Prostate gland (tissue), 2 donors: ENCODE measurements around the gene SIGLEC5. TPM values are rescaled to one million over a fixed set of nuclear protein-coding genes. Genes with fewer than 3 reads are reported as not detected.

Experiments used
- DNase-seq: peaks from one replicate; pipeline ENCODE4 v3.0.0-alpha.2; 2019; ENCODE audit warnings: low spot score
- H3K27ac ChIP-seq, 2 donors: fragments of 200-600 bp; sonication (generic); 2 replicates each; pipeline ENCODE4 v1.5.1; 2017 to 2019
- H3K27me3 ChIP-seq: fragments of 200-600 bp; sonication (generic); replicated peaks from 2 replicates; pipeline ENCODE4 v1.5.1; 2019; ENCODE audit not compliant: insufficient read depth
- H3K36me3 ChIP-seq, 2 donors: fragments of 200-600 bp; sonication (generic); 1 replicate in 1 of 2; 2 replicates in 1 of 2; pipeline versions ENCODE4 v1.5.1 to v1.8.1; 2017 to 2019
- H3K4me1 ChIP-seq: fragments of 200-600 bp; sonication (generic); replicated peaks from 2 replicates; pipeline ENCODE4 v1.5.1; 2019
- H3K4me3 ChIP-seq, 2 donors: fragments of 200-600 bp; sonication (generic); 2 replicates each; pipeline ENCODE4 v1.5.1; 2017 to 2019
- H3K9me3 ChIP-seq: fragments of 200-600 bp; sonication (generic); 2 replicates; pipeline ENCODE4 v1.5.1; 2017
- CTCF ChIP-seq, 4 experiments: fragments of 200-600 bp in 2 of 4; fragments of 450-650 bp in 2 of 4; sonication (generic) in 2 of 4; IDR thresholded peaks; 1 replicate in 3 of 4; 2 replicates in 1 of 4; pipeline ENCODE4 v1.5.1; 2016 to 2019; ENCODE audit warnings: antibody characterized with exemption in 4 of 4, mild to moderate bottlenecking in 2 of 4, moderate library complexity in 2 of 4
- POLR2A ChIP-seq: fragments of 450-650 bp; IDR thresholded peaks from one replicate; pipeline ENCODE4 v1.6.1; 2016; ENCODE audit warnings: antibody characterized with exemption, mild to moderate bottlenecking
- POLR2AphosphoS5 ChIP-seq: sonication (generic); formaldehyde crosslinking; IDR thresholded peaks from one replicate; pipeline ENCODE4 v1.6.1; 2017; ENCODE audit warnings: antibody characterized with exemption
- WGBS: methylation state at CpG from one replicate; pipeline ENCODE4 v1.1.5; 2018; 5-methylcytosine and 5-hydroxymethylcytosine counted together
- intact Hi-C: fragments of 100-400 bp; cut with DNase I; formaldehyde crosslinking; loops from one replicate; pipeline ENCODE4 v1.14.2; 2022
- total RNA-seq, 2 donors: library from RNA; depleted of rRNA; stranded (reverse); fragments of >200 nt; gene quantifications; one replicate each; pipeline ENCODE4 v1.1.0, GENCODE V29; 2016

Gene SIGLEC5
- total RNA-seq, 2 donors from 2014 or later = not detected

- Histone ChIP-seq H3K4me3 (no peak overlapping the region), H3K9me3 (no peaks in the 10 kb centered on the region), H3K27me3 (no peaks in the 10 kb centered on the region), H3K36me3 (peaks cover 0 to 6% of the 10 kb centered on the region in 2 donors), H3K27ac (no peak overlapping the region), H3K4me1 (no peaks in the 10 kb centered on the region)
- DNase-seq = no peak
- no peak for TF ChIP-seq CTCF (IDR thresholded peaks at IDR 0.05)
- no peak for TF ChIP-seq POLR2AphosphoS5
- TF ChIP-seq POLR2A = no peak
- WGBS = 94% methylated on average over 6 of the region's 6 CpGs
- intact Hi-C loops = no loop called here
Measured at GRCh38 chr19:51576850-51577249, 53.4 kb downstream of the SIGLEC5 start.

- TF ChIP-seq POLR2AphosphoS5 (no peak), POLR2A (no peak), CTCF (IDR thresholded peaks at IDR 0.05) (no peak)
- no peak for DNase-seq
- Histone ChIP-seq H3K4me1 (no peaks in the 10 kb centered on the region), H3K27me3 (no peaks in the 10 kb centered on the region), H3K9me3 (no peaks in the 10 kb centered on the region), H3K27ac (no peak overlapping the region), H3K36me3 (no peaks in the 10 kb centered on the region), H3K4me3 (no peak overlapping the region)
- 95% methylated on average over 3 of the region's 3 CpGs for WGBS
- intact Hi-C loops = loop anchor here (5.0 kb wide), 1 partner anchor 236 kb away; no protein-coding TSS in a partner anchor
Measured at GRCh38 chr19:51573331-51573730, 56.9 kb downstream of the SIGLEC5 start.

- TF ChIP-seq POLR2AphosphoS5 = no peak
- TF ChIP-seq CTCF (IDR thresholded peaks at IDR 0.05) = no peak
- TF ChIP-seq POLR2A = no peak
Measured at GRCh38 chr19:51572908-51573307, 57.3 kb downstream of the SIGLEC5 start.

GRCh38 chr19:51572410-51572809, 57.8 kb downstream of the SIGLEC5 start:
- DNase-seq = no peak
- H3K9me3 ChIP-seq = no peaks in the 10 kb centered on the region
- no peaks in the 10 kb centered on the region for H3K36me3 ChIP-seq
- no peak overlapping the region for H3K4me3 ChIP-seq
- no peak overlapping the region for H3K27ac ChIP-seq
- TF ChIP-seq CTCF (IDR thresholded peaks at IDR 0.05) (no peak), POLR2AphosphoS5 (no peak), POLR2A (no peak)
- H3K4me1 ChIP-seq = no peaks in the 10 kb centered on the region
- H3K27me3 ChIP-seq = no peaks in the 10 kb centered on the region
- 73% methylated on average over 3 of the region's 3 CpGs for WGBS
- intact Hi-C loops = loop anchor here (5.0 kb wide), 1 partner anchor 235 kb away; no protein-coding TSS in a partner anchor

More at GRCh38 chr19:51572908-51573307, 57.3 kb downstream of the SIGLEC5 start:
- no peak overlapping the region for H3K27ac ChIP-seq
- intact Hi-C loops = loop anchor here (5.0 kb wide), 1 partner anchor 236 kb away; no protein-coding TSS in a partner anchor
- H3K27me3 ChIP-seq = no peaks in the 10 kb centered on the region
- no peaks in the 10 kb centered on the region for H3K36me3 ChIP-seq
- no peaks in the 10 kb centered on the region for H3K4me1 ChIP-seq
- DNase-seq = no peak
- no peak overlapping the region for H3K4me3 ChIP-seq
- 69% methylated on average over 4 of the region's 4 CpGs for WGBS
- no peaks in the 10 kb centered on the region for H3K9me3 ChIP-seq

GRCh38 chr19:51571599-51571998, 58.6 kb downstream of the SIGLEC5 start:
- no peaks in the 10 kb centered on the region for H3K27me3 ChIP-seq
- peak overlapping the region; percentile 43 to 65 for H3K4me3 ChIP-seq
- no peaks in the 10 kb centered on the region for H3K4me1 ChIP-seq
- no peak for TF ChIP-seq POLR2AphosphoS5
- TF ChIP-seq CTCF (IDR thresholded peaks at IDR 0.05) = no peak
- no peak for TF ChIP-seq POLR2A
- intact Hi-C loops = loop anchor here (2.0 to 5.0 kb wide), 2 partner anchors 23 to 234 kb away; no protein-coding TSS in a partner anchor
- H3K9me3 ChIP-seq = no peaks in the 10 kb centered on the region
- H3K27ac ChIP-seq = peak overlapping the region; percentile 13 to 33
- no peak for DNase-seq
- no peaks in the 10 kb centered on the region for H3K36me3 ChIP-seq
- 5% methylated on average over 8 of the region's 8 CpGs for WGBS
